Liver (tissue), 9 donors: ENCODE measurements around the gene TCAP. TPM values are rescaled to one million over a fixed set of nuclear protein-coding genes. Genes with fewer than 3 reads are reported as not detected.
"Not testable (repeated sequence)": the region's sequence is repeated elsewhere in the genome, so short reads cannot be mapped to it uniquely, and the experiment has no call there.

Source experiments
- DNase-seq: peaks from one replicate; pipeline ENCODE4 v3.0.0-alpha.2; 2017; ENCODE audit warnings: low spot score
- H3K27ac ChIP-seq, 2 donors: one replicate each; pipeline ENCODE4 v1.7.0; 2013; ENCODE audit warnings: inconsistent platforms in 2 of 2, low read length in 2 of 2, control low read depth in 1 of 2, low read depth in 1 of 2, mild to moderate bottlenecking in 1 of 2
- H3K27me3 ChIP-seq, 4 donors: one replicate each; pipeline versions ENCODE4 v1.6.1 to v1.7.0; 2013; ENCODE audit warnings: low read length in 3 of 4, inconsistent platforms in 1 of 4, mild to moderate bottlenecking in 1 of 4, moderate library complexity in 1 of 4; ENCODE audit not compliant: control insufficient read depth in 4 of 4, insufficient read depth in 4 of 4
- H3K36me3 ChIP-seq, 4 donors: one replicate each; pipeline versions ENCODE4 v1.6.1 to v1.7.0; 2013; ENCODE audit warnings: low read length in 3 of 4, mild to moderate bottlenecking in 3 of 4, low read depth in 1 of 4, moderate library complexity in 1 of 4; ENCODE audit not compliant: control insufficient read depth in 4 of 4, insufficient read depth in 3 of 4
- H3K4me1 ChIP-seq, 4 donors: one replicate each; pipeline versions ENCODE4 v1.6.1 to v1.7.0; 2013; ENCODE audit warnings: low read length in 3 of 4, mild to moderate bottlenecking in 3 of 4, moderate library complexity in 1 of 4; ENCODE audit not compliant: control insufficient read depth in 4 of 4, insufficient read depth in 4 of 4
- H3K4me3 ChIP-seq, 3 donors: one replicate each; pipeline versions ENCODE4 v1.6.1 to v1.7.0; 2013; ENCODE audit warnings: low read length in 3 of 3, control low read depth in 1 of 3, low read depth in 1 of 3, mild to moderate bottlenecking in 1 of 3
- H3K9ac ChIP-seq, 2 donors: one replicate each; pipeline ENCODE4 v1.7.0; 2013; ENCODE audit warnings: low read length in 2 of 2, mild to moderate bottlenecking in 2 of 2, moderate library complexity in 2 of 2, control low read depth in 1 of 2, low read depth in 1 of 2
- H3K9me3 ChIP-seq, 4 donors: one replicate each; pipeline versions ENCODE4 v1.6.1 to v1.7.0; 2013; ENCODE audit warnings: low read length in 3 of 4; ENCODE audit not compliant: control insufficient read depth in 4 of 4
- ATF3 ChIP-seq: IDR thresholded peaks from 2 replicates; pipeline ENCODE4 v1.6.1; 2016; ENCODE audit warnings: antibody characterized with exemption
- CTCF ChIP-seq: fragments of 150-350 bp; IDR thresholded peaks from 2 replicates; pipeline ENCODE4 v1.5.1; 2017; ENCODE audit warnings: improper control_type of control experiment, low read depth, low read length; ENCODE audit not compliant: missing input control
- FOXA2 ChIP-seq: IDR thresholded peaks from 2 replicates; pipeline ENCODE4 v1.6.1; 2016; ENCODE audit warnings: antibody characterized with exemption
- JUND ChIP-seq, 2 donors: IDR thresholded peaks; 2 replicates each; pipeline ENCODE4 v1.6.1; 2016; ENCODE audit warnings: antibody characterized with exemption in 2 of 2
- NR2F2 ChIP-seq: IDR thresholded peaks from 2 replicates; pipeline ENCODE4 v1.6.1; 2016; ENCODE audit warnings: antibody characterized with exemption
- RAD21 ChIP-seq, 2 donors: IDR thresholded peaks; 2 replicates each; pipeline ENCODE4 v1.6.1; 2016; ENCODE audit warnings: antibody characterized with exemption in 2 of 2, mild to moderate bottlenecking in 2 of 2
- RXRA ChIP-seq, 2 donors: IDR thresholded peaks; 2 replicates each; pipeline ENCODE4 v1.6.1; 2017 to 2018; ENCODE audit warnings: antibody characterized with exemption in 2 of 2, mild to moderate bottlenecking in 1 of 2
- SP1 ChIP-seq: IDR thresholded peaks from 2 replicates; pipeline ENCODE4 v1.6.1; 2018; ENCODE audit warnings: antibody characterized with exemption, mild to moderate bottlenecking
- TAF1 ChIP-seq: conservative IDR thresholded peaks from 2 replicates; pipeline ENCODE4 v1.6.1; 2016; ENCODE audit warnings: antibody characterized with exemption, mild to moderate bottlenecking
- YY1 ChIP-seq: IDR thresholded peaks from 2 replicates; pipeline ENCODE4 v1.6.1; 2016; ENCODE audit warnings: antibody characterized with exemption, mild to moderate bottlenecking
- WGBS: extraction: QIAGEN DNeasy Blood & Tissue Kit; methylation state at CpG from one replicate; pipeline ENCODE4 v1.1.7; 2013; 5-methylcytosine and 5-hydroxymethylcytosine counted together
- polyA plus RNA-seq, 2 donors: library from polyadenylated mRNA; stranded (reverse) in 1 of 2; unstranded in 1 of 2; fragments of 200-250 nt in 1 of 2; fragments of >200 nt in 1 of 2; fragmentation: Nextera tagmentation in 1 of 2; extraction: Ambion mirVana in 1 of 2; gene quantifications; one replicate each; pipeline versions ENCODE4 v1.2.1 to v1.2.3, GENCODE V29; 2013 to 2015
- total RNA-seq, 2 donors: library from RNA; depleted of rRNA; stranded (reverse); fragments of >200 nt; gene quantifications; one replicate each; pipeline ENCODE4 v1.2.3, GENCODE V29; 2014
- TF ChIP-seq, protein P1 (sequence below): IDR thresholded peaks from 2 replicates; pipeline ENCODE4 v1.6.1; 2016; ENCODE audit warnings: antibody characterized with exemption
- donor health status: healthy.
- donor health status: healthy.
- donor health status: healthy.
- donor health status: healthy.
- donor health status: healthy.

Gene TCAP
- total and polyA plus RNA-seq, 4 donors, result 0.14 to 0.67 (median 0.22) TPM; not detected in 1

GRCh38 chr17:39709998-39710964, 45.1 kb downstream of the TCAP start:
- peaks cover 0 to 32% (median 11%) of the 10 kb centered on the region in 4 donors for H3K36me3 ChIP-seq

DNA sequence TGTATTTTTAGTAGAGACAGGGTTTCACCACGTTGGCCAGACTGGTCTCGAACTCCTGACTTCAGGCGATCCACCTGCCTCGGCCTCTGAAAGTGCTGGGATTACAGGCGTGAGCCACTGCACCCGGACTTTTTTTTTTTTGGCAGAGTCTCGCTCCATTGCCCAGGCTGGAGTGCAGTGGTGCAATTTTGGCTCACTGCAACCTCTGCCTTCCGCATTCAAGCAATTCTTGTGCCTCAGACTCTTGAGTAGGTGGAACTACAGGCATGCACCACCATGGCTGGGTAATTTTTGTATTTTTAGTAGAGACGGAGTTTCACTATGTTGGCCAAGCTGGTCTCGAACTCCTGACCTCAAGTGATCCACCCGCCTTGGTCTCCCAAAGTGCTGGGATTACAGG, 45.9 kb downstream of the TCAP start:
- H3K27ac ChIP-seq, H3K27me3 ChIP-seq, DNase-seq, H3K9me3 ChIP-seq, H3K9ac ChIP-seq, H3K4me3 ChIP-seq: not testable (repeated sequence)
- Histone ChIP-seq H3K36me3 (peaks cover 0 to 35% (median 12%) of the 10 kb centered on the region in 4 donors), H3K4me1 (peaks cover 4 to 22% (median 16%) of the 10 kb centered on the region in 4 donors)
- WGBS, result 93% methylated on average over 11 of the region's 11 CpGs

More at GRCh38 chr17:39709998-39710964, 45.1 kb downstream of the TCAP start:
- Histone ChIP-seq H3K4me3 (no peak overlapping the region), H3K27me3 (no peaks in the 10 kb centered on the region), H3K4me1 (peaks cover 7 to 22% (median 18%) of the 10 kb centered on the region in 4 donors), H3K9me3 (no peaks in the 10 kb centered on the region), H3K27ac (no peak overlapping the region), H3K9ac (no peak overlapping the region)
- TF ChIP-seq NR2F2, result no peak
- no peak for TF ChIP-seq YY1
- no peak for TF ChIP-seq RAD21 (IDR thresholded peaks at IDR 0.05)
- 94% methylated on average over 20 of the region's 20 CpGs for WGBS
- DNase-seq, result no peak

DNA sequence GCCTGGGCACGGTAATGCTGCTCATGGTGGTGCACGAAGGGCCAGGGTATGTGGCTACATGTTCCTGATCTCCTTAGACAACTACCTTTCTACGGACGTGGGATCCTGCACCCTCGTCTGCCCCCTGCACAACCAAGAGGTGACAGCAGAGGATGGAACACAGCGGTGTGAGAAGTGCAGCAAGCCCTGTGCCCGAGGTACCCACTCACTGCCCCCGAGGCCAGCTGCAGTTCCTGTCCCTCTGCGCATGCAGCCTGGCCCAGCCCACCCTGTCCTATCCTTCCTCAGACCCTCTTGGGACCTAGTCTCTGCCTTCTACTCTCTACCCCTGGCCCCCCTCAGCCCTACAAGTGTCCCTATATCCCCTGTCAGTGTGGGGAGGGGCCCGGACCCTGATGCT, 46.7 kb downstream of the TCAP start:
- 96% methylated on average over 10 of the region's 10 CpGs for WGBS
- H3K4me3 ChIP-seq, result no peak overlapping the region
- peaks cover 0 to 35% (median 12%) of the 10 kb centered on the region in 4 donors for H3K36me3 ChIP-seq
- no peaks in the 10 kb centered on the region for H3K9me3 ChIP-seq
- DNase-seq, result no peak
- H3K4me1 ChIP-seq, result peaks cover 5 to 22% (median 13%) of the 10 kb centered on the region in 4 donors
- no peak overlapping the region for H3K27ac ChIP-seq
- no peaks in the 10 kb centered on the region for H3K27me3 ChIP-seq
- TF ChIP-seq JUND (IDR thresholded peaks at IDR 0.05), result no peak
- TF ChIP-seq, protein P1, sequence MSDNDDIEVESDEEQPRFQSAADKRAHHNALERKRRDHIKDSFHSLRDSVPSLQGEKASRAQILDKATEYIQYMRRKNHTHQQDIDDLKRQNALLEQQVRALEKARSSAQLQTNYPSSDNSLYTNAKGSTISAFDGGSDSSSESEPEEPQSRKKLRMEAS, result no peak
- no peak for TF ChIP-seq RXRA (IDR thresholded peaks at IDR 0.05)
- TF ChIP-seq ATF3, result no peak
- H3K9ac ChIP-seq, result no peak overlapping the region

DNA sequence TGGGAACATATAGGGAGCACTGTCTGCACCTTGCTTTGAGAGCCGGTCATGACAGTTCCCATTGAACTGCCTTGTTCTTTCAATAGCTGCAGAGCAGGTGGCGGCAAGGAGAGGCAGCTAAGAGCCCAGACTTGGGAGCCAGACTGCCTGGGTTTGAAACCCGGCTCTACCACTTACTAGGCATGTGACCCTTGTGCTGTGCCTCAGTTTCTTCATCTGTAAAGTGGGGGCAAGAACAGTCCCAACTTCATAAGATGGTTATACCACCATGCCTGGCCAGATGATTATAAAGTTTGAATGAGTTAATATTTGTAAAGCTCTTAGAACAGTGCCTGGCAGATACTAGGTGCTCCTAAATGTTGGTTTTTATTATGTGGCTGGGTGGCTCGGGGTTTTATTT, 49.1 kb downstream of the TCAP start:
- Histone ChIP-seq H3K36me3 (peaks cover 2 to 35% (median 12%) of the 10 kb centered on the region in 4 donors), H3K9ac (no peak overlapping the region), H3K9me3 (no peaks in the 10 kb centered on the region), H3K27ac (no peak overlapping the region), H3K4me1 (peaks cover 0 to 18% (median 10%) of the 10 kb centered on the region in 4 donors), H3K4me3 (no peak overlapping the region), H3K27me3 (no peaks in the 10 kb centered on the region)
- 95% methylated on average over 4 of the region's 4 CpGs for WGBS
- no peak for DNase-seq
- TF ChIP-seq CTCF (no peak), RXRA (IDR thresholded peaks at IDR 0.05) (no peak), SP1 (no peak), TAF1 (no peak), FOXA2 (no peak)
